Stomach (tissue), 9 donors: ENCODE data around the gene SCLT1. TPM values are rescaled to one million over a fixed set of nuclear protein-coding genes. Genes with fewer than 3 reads are reported as not detected.

Experiments used
- DNase-seq, 2 donors: peaks; one replicate each; pipeline versions ENCODE4 v3.0.0 to v3.0.0-alpha.2; 2013 to 2019
- H3K27ac ChIP-seq, 5 donors: fragments of 200-600 bp in 4 of 5; sonication (generic) in 4 of 5; one replicate each; pipeline ENCODE4 v1.5.1; 2013 to 2019; ENCODE audit warnings: mild to moderate bottlenecking in 1 of 5, moderate library complexity in 1 of 5
- H3K27me3 ChIP-seq, 3 donors: fragments of 200-600 bp; sonication (generic); one replicate each; pipeline ENCODE4 v1.5.1; 2017 to 2019; ENCODE audit warnings: mixed run types in 1 of 3
- H3K36me3 ChIP-seq, 4 donors: fragments of 200-600 bp; sonication (generic); 1 replicate in 3 of 4; 2 replicates in 1 of 4; pipeline ENCODE4 v1.5.1; 2016 to 2019
- H3K4me1 ChIP-seq, 4 donors: fragments of 200-600 bp; sonication (generic); one replicate each; pipeline ENCODE4 v1.5.1; 2016 to 2019
- H3K4me3 ChIP-seq, 4 donors: fragments of 200-600 bp; sonication (generic) in 3 of 4; one replicate each; pipeline ENCODE4 v1.5.1; 2016 to 2019; ENCODE audit warnings: mild to moderate bottlenecking in 1 of 4
- H3K9me3 ChIP-seq, 4 donors: fragments of 200-600 bp; sonication (generic); one replicate each; pipeline ENCODE4 v1.5.1; 2016 to 2019
- CTCF ChIP-seq, 7 experiments: fragments of 450-650 bp in 4 of 7; fragments of 200-600 bp in 3 of 7; sonication (generic) in 3 of 7; IDR thresholded peaks; one replicate each; pipeline ENCODE4 v1.5.1; 2016 to 2019; ENCODE audit warnings: antibody characterized with exemption in 7 of 7, control low read depth in 2 of 7, mild to moderate bottlenecking in 1 of 7
- EP300 ChIP-seq: sonication (generic); formaldehyde crosslinking; IDR thresholded peaks from one replicate; pipeline ENCODE4 v1.6.1; 2017; ENCODE audit warnings: antibody characterized with exemption
- POLR2A ChIP-seq, 4 donors: fragments of 450-650 bp; IDR thresholded peaks; one replicate each; pipeline ENCODE4 v1.6.1; 2016; ENCODE audit warnings: antibody characterized with exemption in 4 of 4, control low read depth in 2 of 4, mild to moderate bottlenecking in 1 of 4, moderate library complexity in 1 of 4
- POLR2AphosphoS5 ChIP-seq, 3 donors: sonication (generic); formaldehyde crosslinking; IDR thresholded peaks; one replicate each; pipeline ENCODE4 v1.6.1; 2016; ENCODE audit warnings: antibody characterized with exemption in 3 of 3
- WGBS, 5 donors: extraction: QIAGEN DNeasy Blood & Tissue Kit in 3 of 5; methylation state at CpG; one replicate each; pipeline versions ENCODE4 v1.1.5 to v1.1.7; 2013 to 2018; 5-methylcytosine and 5-hydroxymethylcytosine counted together
- intact Hi-C: fragments of 100-400 bp; cut with DNase I; formaldehyde crosslinking; loops from one replicate; pipeline ENCODE4 v1.15.1; 2023; ENCODE audit warnings: low total_unique reads
- polyA plus RNA-seq, 3 donors: library from polyadenylated mRNA; stranded (reverse); fragments of 200-250 nt; gene quantifications; one replicate each; pipeline ENCODE4 v1.2.3, GENCODE V29; 2013
- total RNA-seq, 5 donors: library from RNA; depleted of rRNA; stranded (reverse); fragments of >200 nt; gene quantifications; one replicate each; pipeline versions ENCODE4 v1.1.0 to v1.2.3, GENCODE V29; 2014 to 2016
- donor health status: healthy with polysubstance abuse.
- donor health status: Bipolar disorder and iron deficiency.
- donor health status: healthy.

Gene SCLT1
- total and polyA plus RNA-seq, 8 donors = 2.3 to 49.0 (median 12.9) TPM

- Histone ChIP-seq H3K36me3 (peaks cover 69 to 99% (median 95%) of the 10 kb centered on the region in 4 donors), H3K27ac (peak overlapping the region in 3 of 5 donors; percentile 35 to 55 (median 44)), H3K4me1 (peaks cover 9 to 54% (median 31%) of the 10 kb centered on the region in 4 donors), H3K4me3 (no peak overlapping the region), H3K9me3 (no peaks in the 10 kb centered on the region), H3K27me3 (no peaks in the 10 kb centered on the region)
- 35 to 63% (median 62%) methylated on average over 6 of the region's 6 CpGs for WGBS, 5 donors
- peak in 1 of 2 donors; percentile 66 for DNase-seq
- no peak for TF ChIP-seq CTCF (IDR thresholded peaks at IDR 0.05)
- no peak for TF ChIP-seq POLR2A (IDR thresholded peaks at IDR 0.05)
- peak in 2 of 3 donors; percentile 9 to 28 for TF ChIP-seq POLR2AphosphoS5 (IDR thresholded peaks at IDR 0.05)
- TF ChIP-seq EP300 = no peak
- intact Hi-C loops = loop anchor here (10.0 kb wide), 2 partner anchors 305 to 405 kb away; no protein-coding TSS in a partner anchor
Measured at GRCh38 chr4:128859887-128860677, 233.3 kb downstream of the SCLT1 start.

GRCh38 chr4:128858879-128859671, 234.3 kb downstream of the SCLT1 start:
- intact Hi-C loops = no loop called here
- Histone ChIP-seq H3K27me3 (no peaks in the 10 kb centered on the region), H3K36me3 (peaks cover 71 to 99% (median 95%) of the 10 kb centered on the region in 4 donors), H3K4me3 (no peak overlapping the region), H3K27ac (peak overlapping the region in 1 of 5 donors; percentile 35), H3K4me1 (peaks cover 9 to 63% (median 31%) of the 10 kb centered on the region in 4 donors), H3K9me3 (no peaks in the 10 kb centered on the region)
- TF ChIP-seq POLR2AphosphoS5 (IDR thresholded peaks at IDR 0.05) (no peak), EP300 (no peak), CTCF (IDR thresholded peaks at IDR 0.05) (no peak), POLR2A (IDR thresholded peaks at IDR 0.05) (no peak)
- peak in 1 of 2 donors; percentile 58 for DNase-seq
- 79 to 88% (median 85%) methylated on average over 18 of the region's 18 CpGs for WGBS, 5 donors

- WGBS, 5 donors = 91 to 100% (median 96%) methylated on average over 2 of the region's 2 CpGs
- DNase-seq = no peak
Measured at GRCh38 chr4:128856246-128856645, 237.1 kb downstream of the SCLT1 start.

More at GRCh38 chr4:128856246-128856645, 237.1 kb downstream of the SCLT1 start:
- Histone ChIP-seq H3K9me3 (no peaks in the 10 kb centered on the region), H3K27ac (no peak overlapping the region), H3K4me1 (peaks cover 0 to 41% (median 16%) of the 10 kb centered on the region in 4 donors), H3K4me3 (no peak overlapping the region), H3K27me3 (no peaks in the 10 kb centered on the region), H3K36me3 (peaks cover 79 to 100% (median 99%) of the 10 kb centered on the region in 4 donors)
- intact Hi-C loops = no loop called here
- no peak for TF ChIP-seq POLR2A (IDR thresholded peaks at IDR 0.05)
- no peak for TF ChIP-seq POLR2AphosphoS5 (IDR thresholded peaks at IDR 0.05)
- TF ChIP-seq CTCF (IDR thresholded peaks at IDR 0.05) = no peak
- no peak for TF ChIP-seq EP300
